Left forelimb (tissue), 1 donor: ENCODE measurements around the gene TRMT44.

ENCODE experiments used
- DNase-seq: peaks from one replicate; pipeline ENCODE4 v3.0.0-alpha.2; 2018; ENCODE audit warnings: low spot score

TRMT44 gene

GRCh38 chr4:8493484-8493883 is 52.9 kb downstream of the TRMT44 start:
- DNase-seq = no peak

DNA sequence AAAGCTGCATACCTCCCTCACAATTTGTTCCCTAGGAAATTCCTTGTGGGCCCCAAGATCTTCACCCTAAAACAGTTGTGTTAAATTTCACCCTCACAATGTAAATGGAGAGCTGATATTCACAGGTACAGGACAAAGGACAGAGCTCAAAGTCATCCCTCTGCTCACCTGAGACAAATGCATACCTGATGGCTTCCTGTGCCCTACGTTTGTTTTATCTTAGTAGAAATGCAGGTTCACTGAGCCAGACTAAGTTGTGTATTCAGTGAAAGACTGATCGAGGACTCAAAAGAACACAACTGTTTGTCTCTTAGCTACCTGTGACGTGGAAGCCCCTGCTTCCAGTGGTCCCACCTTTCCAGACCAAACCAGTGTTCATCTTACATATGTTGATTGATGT is 53.6 kb downstream of the TRMT44 start:
- no peak for DNase-seq

DNA sequence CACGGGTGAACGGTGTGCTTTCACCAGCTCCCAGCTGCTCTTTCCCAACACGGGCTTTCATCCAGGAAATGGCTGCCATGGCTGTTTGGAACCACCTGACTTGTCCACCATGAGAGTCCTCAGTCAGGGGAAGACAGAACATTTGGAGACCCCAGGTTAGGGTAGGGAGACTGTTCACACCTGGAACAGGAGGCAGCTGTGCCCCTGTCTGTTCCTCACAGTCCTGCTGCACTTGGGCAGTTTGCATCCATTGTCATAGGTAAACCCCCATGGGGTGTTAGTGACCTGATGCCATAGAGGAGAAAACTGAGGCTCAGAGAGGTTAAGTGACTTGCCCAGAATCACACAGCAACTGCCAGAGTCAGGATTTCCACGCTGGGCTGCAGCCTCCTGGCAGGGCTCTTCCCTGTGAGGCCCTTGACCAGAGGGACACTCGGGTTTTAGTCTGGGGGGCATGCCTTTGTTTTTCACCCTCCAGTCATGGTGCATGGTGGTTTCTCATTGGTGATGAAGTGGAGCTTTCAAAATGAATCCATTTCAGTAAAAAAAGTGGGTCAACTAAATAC is 54.5 kb downstream of the TRMT44 start:
- no peak for DNase-seq

DNA sequence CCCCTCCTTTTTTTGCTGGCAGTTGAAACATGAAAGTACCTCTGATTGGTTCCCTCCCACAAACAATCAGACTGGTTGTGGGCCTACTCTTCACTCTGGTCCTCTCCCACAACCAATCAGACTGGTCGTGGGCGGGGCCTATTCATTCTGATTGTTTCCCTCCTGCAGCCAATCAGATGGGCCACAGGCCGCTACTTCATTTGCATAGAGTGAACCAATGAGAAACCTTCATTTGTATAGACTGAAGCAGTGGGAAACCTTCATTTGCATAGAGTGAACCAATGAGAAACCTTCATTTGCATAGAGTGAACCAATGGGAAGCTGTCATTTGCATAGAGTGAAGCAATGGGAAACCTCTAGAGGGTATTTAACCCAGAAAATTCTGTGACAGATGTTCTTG is 55.2 kb downstream of the TRMT44 start:
- DNase-seq = no peak

GRCh38 chr4:8497762-8498161 is 57.2 kb downstream of the TRMT44 start:
- no peak for DNase-seq

GRCh38 chr4:8500966-8501365 is 60.4 kb downstream of the TRMT44 start:
- DNase-seq = no peak

DNA sequence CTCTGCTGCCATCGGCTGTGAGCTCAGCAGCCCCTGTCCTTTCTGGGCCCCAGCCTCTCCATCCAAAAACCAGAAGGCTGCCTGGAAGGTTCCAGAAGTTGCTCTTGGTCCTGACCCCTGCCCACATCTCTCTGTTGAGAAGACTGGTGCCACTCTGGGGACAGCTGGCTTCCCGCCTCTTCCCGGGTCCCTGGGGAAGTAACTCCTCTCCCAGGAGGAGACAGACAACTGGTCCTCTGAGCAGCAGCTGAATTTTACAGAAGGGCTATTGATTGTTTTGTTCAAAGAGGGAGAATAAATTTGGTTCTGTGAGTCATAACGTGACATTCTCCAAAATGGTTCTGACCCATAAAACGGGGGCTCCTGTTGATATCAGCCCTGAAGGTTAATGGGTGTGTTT is 61.2 kb downstream of the TRMT44 start:
- no peak for DNase-seq

GRCh38 chr4:8502371-8502770 is 61.8 kb downstream of the TRMT44 start:
- DNase-seq = no peak

DNA sequence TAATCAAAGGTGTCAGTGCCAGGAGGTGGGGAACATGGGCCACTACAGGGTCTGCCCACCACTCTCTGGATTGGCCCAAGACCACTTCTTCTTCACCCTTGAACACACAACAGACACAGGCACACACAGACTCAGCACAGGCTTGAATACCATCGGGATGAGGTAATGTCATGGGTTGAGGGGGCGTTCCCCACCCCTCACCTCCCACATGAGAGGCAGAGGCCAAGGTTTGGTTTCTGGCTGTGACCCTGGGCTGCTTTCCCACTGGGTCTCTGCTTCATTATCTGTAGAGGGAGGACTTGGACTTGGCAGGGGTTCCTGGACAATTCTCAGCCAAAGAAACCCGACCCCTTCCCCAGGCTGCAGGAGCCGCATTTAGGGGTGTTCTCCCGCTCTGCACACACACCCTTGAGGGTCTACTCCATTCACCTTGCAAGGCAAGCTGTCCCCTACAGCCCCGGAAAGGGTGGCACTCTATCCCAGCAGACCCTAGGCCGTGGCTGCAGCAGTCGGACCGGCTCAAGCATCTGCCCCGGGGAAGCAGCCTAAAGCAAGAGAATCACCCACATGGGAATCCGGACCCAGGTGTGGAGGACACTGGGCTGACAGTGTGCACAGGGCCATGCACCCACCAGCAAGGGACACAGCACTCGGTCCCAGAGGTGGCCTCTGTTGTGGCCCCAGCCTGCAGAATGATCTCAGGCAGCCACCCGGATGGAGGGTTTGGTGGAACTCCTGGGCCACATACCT is 62.4 kb downstream of the TRMT44 start:
- no peak for DNase-seq

DNA sequence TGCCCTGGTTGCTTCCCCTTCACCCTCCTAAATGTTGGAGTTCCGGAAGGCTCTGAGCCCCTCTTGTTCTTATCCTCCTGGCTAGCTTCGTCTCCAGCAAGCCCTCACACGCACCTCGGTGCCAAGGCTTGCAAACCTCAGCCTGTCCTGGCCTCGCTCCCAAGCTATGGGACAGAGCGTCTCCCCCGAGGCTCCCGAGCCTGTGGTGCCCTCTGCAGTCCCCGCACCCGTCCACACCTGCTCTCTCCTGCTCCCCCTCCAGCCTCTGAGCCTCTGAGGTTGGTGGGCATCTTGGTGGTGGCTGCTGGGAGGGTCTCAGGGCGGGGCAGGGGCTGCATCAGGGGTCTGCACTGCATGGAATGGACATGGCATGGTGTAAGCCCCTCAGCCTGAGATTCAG is 63.2 kb downstream of the TRMT44 start:
- DNase-seq = no peak

DNA sequence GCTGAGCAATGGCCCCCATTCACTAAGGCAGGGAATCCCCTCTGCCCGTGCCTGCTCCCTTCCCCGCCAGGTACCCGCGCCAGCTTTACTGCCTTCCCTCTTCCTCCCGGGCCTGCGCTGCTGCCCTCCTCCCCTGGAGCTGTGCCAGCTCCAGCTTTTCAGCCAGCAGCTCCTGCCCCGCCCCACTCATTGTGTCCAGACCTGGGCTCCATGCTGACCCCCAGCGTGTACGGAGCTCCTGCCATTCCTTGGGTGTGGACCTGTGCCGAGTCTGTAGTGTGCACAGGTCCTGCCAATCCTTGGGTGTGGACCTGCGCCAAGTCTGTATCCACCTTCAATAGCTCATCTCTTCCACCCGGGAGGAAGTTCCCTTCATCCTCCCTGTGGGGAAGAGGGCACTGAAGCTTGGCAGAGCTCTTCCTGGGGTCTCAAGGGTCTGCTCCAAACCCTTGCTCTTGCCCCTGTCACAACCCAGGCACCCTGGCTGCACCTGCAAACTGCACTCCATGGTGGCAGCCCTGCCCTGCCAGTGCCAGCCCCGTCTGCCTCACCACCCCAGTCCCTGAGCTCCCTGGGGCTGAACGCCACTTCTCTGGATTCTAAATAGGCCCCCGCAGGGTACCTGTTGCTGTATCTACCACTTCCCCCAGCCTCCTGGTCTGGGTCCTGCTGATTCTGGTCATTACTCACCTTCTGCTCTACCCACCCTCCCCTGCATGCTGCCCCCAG is 63.9 kb downstream of the TRMT44 start:
- DNase-seq = no peak

GRCh38 chr4:8505229-8505628 is 64.7 kb downstream of the TRMT44 start:
- DNase-seq = no peak

DNA sequence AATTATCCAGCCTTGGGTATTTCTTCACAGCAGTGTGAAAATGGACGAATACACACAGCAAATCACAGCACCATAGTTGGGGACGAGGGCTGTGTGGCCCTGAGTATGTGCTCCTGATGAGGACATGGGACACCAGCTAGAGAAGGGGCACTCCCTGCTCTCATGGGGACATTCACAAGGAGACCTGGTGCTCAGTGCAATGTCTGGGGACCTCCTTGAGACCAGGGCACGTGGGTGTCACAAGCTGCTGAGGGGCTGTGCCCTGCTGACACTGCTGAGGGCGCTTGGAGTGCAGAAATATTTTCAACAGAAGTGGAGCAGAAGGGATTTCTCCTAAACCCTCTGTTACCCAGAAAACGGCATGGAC is 65.4 kb downstream of the TRMT44 start:
- no peak for DNase-seq

- DNase-seq = no peak
Measured at GRCh38 chr4:8506373-8507195, 66.0 kb downstream of the TRMT44 start.

GRCh38 chr4:8507196-8507570 is 66.6 kb downstream of the TRMT44 start:
- DNase-seq = no peak

DNA sequence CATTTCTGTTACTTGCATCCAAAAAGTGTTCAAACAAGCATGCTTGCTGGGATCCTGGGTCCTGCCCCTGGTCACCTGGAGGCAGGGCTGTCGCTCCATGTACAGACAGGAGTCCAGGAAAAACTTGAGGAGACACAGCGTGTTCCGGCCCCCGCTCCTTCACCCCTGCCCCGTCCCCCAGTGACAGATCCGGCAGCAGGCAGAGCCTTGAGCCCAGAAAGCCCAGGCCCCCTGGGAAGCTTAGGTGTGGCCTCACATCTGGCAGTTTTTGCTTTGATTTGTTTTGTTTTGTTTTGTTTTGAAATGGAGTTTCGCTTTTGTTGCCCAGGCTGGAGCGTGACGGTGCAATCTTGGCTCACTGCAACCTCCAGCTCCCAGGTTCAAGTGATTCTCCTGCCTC is 67.0 kb downstream of the TRMT44 start:
- DNase-seq = no peak

GRCh38 chr4:8508266-8508665 is 67.7 kb downstream of the TRMT44 start:
- no peak for DNase-seq

- no peak for DNase-seq
Measured at GRCh38 chr4:8508740-8509139, 68.2 kb downstream of the TRMT44 start.

DNA sequence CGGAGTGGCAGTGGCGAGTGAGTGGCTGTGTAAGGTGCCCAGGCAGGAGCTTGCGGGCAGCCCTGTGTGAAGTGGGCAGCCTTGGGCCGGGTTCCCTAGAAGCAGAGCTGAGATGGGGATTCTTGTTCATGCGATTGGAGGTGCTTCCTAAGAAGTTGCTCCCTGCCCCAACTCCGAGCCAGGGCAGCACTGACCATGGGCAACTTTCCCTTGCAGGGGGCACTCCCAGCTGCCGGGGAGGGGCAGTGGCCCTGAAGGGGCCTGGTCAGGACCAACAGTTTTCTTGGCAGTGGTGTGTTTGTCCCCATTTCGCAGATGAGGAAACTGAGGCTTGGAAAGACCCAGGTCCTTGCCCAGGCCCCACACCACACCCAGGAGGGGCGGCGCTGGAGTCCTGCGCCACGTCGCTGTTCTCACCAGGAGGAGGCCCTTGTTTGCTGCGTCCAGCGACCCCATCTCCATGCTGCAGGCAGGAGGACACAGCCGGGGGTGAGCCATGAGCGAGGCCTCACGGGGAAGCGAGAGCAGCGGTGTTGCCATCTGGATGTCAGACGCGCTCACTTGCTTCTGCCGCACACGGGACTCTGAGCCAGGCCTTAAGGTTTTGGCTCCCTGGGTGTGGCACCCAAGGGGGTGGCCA is 68.9 kb downstream of the TRMT44 start:
- DNase-seq = no peak

- DNase-seq = no peak
Measured at GRCh38 chr4:8510191-8510590, 69.6 kb downstream of the TRMT44 start.

GRCh38 chr4:8510611-8511285 is 70.2 kb downstream of the TRMT44 start:
- DNase-seq = no peak

DNA sequence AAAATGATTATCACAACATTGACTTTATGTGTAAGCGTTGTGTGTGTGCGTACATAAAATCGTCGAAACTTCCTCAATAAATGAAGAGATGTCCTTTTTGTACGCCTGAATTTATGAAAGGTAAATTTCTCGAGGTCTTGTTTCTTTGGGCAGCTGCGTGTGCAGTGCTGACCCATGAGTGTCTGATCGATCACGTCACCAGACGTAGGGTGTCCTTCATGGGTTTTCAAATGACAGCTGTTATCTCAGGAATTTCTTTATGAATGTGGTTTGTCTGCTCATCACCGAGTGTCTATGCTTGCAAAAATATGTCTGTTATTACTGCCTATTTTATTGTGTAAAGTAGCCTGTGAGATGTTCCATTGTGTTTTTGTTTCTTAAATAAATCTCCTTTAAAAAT is 71.9 kb downstream of the TRMT44 start:
- no peak for DNase-seq
